Activated naive CD8-positive, alpha-beta T cell treated with anti-CD3 and anti-CD28 coated beads for 36 hours (primary cell): ENCODE data around the gene AMOTL1. TPM values are rescaled to one million over a fixed set of nuclear protein-coding genes. Genes with fewer than 3 reads are reported as not detected.
"Not testable (repeated sequence)": the region's sequence is repeated elsewhere in the genome, so short reads cannot be mapped to it uniquely, and the experiment has no call there.

Experiments used
- DNase-seq: peaks from one replicate; pipeline ENCODE4 v3.0.0; 2021
- H3K27ac Mint-ChIP-seq: one replicate; pipeline ENCODE4 v1.8.0; 2022; ENCODE audit warnings: mild to moderate bottlenecking, moderate library complexity, mixed read lengths
- H3K27me3 Mint-ChIP-seq: one replicate; pipeline ENCODE4 v1.8.0; 2022; ENCODE audit warnings: mild to moderate bottlenecking, mixed read lengths
- H3K36me3 Mint-ChIP-seq: one replicate; pipeline ENCODE4 v1.8.0; 2021; ENCODE audit warnings: mild to moderate bottlenecking, mixed read lengths
- H3K4me1 Mint-ChIP-seq: one replicate; pipeline ENCODE4 v1.8.0; 2021; ENCODE audit warnings: mixed read lengths
- H3K4me3 Mint-ChIP-seq: one replicate; pipeline ENCODE4 v1.8.0; 2022; ENCODE audit warnings: mild to moderate bottlenecking, moderate library complexity, mixed read lengths
- H3K9me3 Mint-ChIP-seq: one replicate; pipeline ENCODE4 v1.8.0; 2022; ENCODE audit warnings: mixed read lengths
- total RNA-seq, 2 experiments: library from RNA; stranded (reverse); gene quantifications; one replicate each; pipeline ENCODE4 v1.2.3, GENCODE V29; 2021

AMOTL1 gene
- total RNA-seq, 2 experiments from 2014 or later, result 1.0 to 1.3 TPM

DNA sequence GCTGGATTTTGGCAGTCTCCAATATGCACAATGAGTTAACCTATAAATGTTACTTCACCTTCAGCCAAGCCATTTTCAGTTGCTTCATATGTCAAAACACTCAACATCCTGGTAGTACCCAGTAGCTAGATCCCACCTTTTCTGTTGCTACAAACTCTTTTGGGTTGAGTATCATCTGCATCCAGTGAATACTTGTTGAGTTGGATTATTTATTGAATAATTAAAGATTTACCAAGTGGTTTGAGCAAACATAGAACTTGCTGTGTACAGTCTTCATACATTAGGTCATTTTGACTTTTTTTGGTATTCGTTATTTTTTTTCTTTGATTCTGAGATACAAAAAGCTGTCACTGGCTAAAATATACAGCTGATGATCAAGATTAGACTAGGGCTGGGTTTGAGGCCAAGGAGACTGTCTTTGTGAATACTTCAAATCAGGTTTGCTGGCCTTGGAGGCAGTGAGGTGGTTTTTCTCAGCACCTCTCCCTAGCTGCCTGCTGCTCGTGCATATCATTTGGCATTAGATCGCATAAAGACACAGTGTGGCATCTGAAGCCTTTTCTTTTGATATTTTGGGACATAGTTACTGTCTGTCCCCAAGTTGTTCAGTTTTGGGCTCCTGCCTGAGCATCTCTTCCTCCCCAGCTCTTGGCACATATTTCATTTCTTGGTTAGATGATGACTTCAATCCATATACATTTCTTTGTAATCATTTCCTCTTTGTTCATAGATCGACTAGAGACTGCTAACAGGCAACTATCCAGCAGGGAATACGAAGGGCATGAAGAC is 62.8 kb downstream of the AMOTL1 start:
- DNase-seq, result no peak
- Mint-ChIP-seq H3K4me1 (no peaks in the 10 kb centered on the region), H3K27ac (no peak overlapping the region), H3K9me3 (no peaks in the 10 kb centered on the region), H3K36me3 (no peaks in the 10 kb centered on the region), H3K4me3 (no peak overlapping the region), H3K27me3 (no peaks in the 10 kb centered on the region)

DNA sequence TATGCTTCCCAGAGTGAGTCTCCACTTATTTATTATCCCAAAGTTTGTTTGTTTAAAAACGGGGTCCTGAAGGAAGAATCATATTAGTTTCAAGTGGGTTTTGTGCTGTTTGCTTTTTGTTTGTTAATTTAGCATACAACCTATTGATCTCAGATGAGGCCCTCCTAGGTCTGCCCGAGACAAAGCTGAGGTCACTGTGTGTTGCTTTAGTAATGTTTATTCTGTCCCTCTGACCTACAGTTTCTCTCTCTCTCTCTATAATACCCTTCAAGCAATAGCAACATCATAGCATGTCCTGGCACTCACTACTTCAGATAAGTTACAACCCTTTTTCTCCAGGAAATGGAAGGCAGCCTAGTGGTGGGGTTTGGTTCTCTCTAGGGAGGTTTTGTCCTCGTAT is 63.4 kb downstream of the AMOTL1 start:
- Mint-ChIP-seq H3K9me3 (no peaks in the 10 kb centered on the region), H3K36me3 (no peaks in the 10 kb centered on the region), H3K27ac (no peak overlapping the region), H3K4me1 (no peaks in the 10 kb centered on the region), H3K27me3 (no peaks in the 10 kb centered on the region), H3K4me3 (no peak overlapping the region)
- DNase-seq, result no peak

DNA sequence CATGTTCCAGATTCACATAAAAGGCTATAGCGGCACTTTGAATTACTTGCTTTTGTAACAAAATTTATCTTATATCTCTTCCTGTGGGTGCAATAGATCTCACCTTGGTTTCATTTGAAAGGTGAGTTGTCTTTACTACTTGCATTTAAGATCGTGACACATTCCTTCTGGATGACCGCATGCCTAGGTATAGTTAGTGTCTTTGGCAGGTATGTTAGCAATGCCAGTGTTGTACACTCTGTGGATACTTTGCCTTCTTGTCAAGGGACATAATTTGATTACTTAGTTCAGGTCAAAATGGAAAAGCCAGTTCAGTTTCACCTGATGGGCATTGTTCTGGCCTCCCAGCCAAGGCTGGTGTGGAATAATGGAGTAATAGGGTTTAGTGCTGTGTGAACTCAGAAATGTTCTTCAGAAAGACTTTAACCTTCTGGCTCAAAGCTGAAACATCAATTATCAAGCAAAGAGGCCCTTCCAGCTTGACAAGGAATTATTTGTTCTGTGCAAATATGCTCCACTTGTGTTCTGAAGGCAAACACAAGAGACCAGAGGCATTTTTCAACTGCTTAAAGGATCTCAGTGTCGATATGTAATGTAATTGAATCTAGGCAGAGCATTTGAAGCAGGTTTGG is 64.6 kb downstream of the AMOTL1 start:
- no peaks in the 10 kb centered on the region for H3K36me3 Mint-ChIP-seq
- no peaks in the 10 kb centered on the region for H3K27me3 Mint-ChIP-seq
- no peaks in the 10 kb centered on the region for H3K9me3 Mint-ChIP-seq
- H3K27ac Mint-ChIP-seq, result no peak overlapping the region
- H3K4me3 Mint-ChIP-seq, result no peak overlapping the region
- no peak for DNase-seq
- H3K4me1 Mint-ChIP-seq, result no peaks in the 10 kb centered on the region

DNA sequence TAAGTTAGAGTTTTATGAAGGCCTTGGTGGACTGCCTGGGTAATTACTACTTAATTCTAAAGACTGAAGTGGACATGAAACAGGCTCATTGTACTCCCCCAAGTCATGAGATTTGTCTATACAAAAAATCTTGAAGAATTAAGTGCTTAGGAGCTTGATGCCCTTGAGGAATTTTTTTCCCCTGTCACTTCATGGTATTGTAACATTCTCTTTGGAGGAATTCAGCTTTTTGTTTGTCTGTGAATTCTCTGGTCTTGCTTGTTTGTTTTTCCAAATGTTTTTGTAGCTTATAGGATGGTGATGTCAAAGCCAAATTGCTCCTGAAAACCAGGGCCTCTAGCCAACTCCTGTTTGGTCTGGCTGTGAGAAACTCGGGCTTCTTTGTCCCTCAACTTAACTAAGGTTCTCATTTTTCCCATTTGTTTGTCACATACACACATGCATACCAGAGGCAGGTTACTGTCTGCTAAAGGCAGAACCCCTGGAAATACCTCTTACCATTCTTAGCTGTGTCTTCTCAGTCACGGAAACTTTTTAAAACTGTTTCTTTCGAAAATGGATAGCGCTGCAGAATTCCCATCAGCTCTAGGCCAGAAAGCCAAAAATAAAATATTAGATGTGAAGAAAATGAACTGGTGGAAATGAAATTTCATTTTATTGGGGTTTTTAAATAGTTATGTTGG is 66.9 kb downstream of the AMOTL1 start:
- Mint-ChIP-seq H3K4me3 (no peak overlapping the region), H3K9me3 (no peaks in the 10 kb centered on the region), H3K36me3 (no peaks in the 10 kb centered on the region), H3K27me3 (no peaks in the 10 kb centered on the region), H3K27ac (no peak overlapping the region), H3K4me1 (no peaks in the 10 kb centered on the region)
- DNase-seq, result no peak

DNA sequence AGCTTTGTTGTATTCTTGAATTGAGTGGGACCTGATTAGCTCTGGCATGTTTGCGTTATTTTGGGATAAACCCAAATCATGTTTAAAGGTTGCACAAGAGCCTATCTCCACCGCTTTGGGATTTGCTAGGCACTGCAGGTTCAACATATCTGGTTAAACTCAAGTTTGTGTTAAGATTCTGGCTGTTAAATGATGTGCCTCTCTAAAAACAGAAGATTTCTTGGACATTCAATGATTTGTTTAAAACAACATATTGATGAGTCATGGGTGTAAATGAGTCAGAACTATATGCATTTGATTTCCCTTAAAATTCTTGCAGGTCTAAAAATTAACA is 67.4 kb downstream of the AMOTL1 start:
- Mint-ChIP-seq H3K4me1 (no peaks in the 10 kb centered on the region), H3K36me3 (no peaks in the 10 kb centered on the region), H3K9me3 (no peaks in the 10 kb centered on the region), H3K4me3 (no peak overlapping the region), H3K27ac (no peak overlapping the region), H3K27me3 (no peaks in the 10 kb centered on the region)
- no peak for DNase-seq

DNA sequence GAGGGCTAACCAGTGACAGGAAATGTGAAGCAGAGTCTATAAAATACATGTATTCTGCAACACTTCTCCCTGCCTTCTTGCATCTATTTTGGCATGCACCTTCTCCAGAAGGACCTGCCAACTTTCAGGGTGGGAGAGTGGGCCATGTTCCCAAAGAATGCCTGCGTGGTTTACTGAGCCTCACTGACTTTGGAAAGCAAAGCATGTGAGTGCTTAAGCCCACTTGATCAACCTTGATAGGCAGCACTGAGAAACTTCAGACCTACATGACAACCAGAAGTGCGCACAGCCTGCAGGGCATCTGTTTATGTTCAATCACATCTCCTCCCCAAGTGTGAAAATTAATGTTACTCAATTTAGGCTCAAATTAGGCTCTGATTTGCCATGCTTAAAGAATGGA is 69.2 kb downstream of the AMOTL1 start:
- H3K27me3 Mint-ChIP-seq, result no peaks in the 10 kb centered on the region
- no peak overlapping the region for H3K4me3 Mint-ChIP-seq
- no peak overlapping the region for H3K27ac Mint-ChIP-seq
- no peaks in the 10 kb centered on the region for H3K4me1 Mint-ChIP-seq
- H3K36me3 Mint-ChIP-seq, result no peaks in the 10 kb centered on the region
- no peaks in the 10 kb centered on the region for H3K9me3 Mint-ChIP-seq
- DNase-seq, result no peak

DNA sequence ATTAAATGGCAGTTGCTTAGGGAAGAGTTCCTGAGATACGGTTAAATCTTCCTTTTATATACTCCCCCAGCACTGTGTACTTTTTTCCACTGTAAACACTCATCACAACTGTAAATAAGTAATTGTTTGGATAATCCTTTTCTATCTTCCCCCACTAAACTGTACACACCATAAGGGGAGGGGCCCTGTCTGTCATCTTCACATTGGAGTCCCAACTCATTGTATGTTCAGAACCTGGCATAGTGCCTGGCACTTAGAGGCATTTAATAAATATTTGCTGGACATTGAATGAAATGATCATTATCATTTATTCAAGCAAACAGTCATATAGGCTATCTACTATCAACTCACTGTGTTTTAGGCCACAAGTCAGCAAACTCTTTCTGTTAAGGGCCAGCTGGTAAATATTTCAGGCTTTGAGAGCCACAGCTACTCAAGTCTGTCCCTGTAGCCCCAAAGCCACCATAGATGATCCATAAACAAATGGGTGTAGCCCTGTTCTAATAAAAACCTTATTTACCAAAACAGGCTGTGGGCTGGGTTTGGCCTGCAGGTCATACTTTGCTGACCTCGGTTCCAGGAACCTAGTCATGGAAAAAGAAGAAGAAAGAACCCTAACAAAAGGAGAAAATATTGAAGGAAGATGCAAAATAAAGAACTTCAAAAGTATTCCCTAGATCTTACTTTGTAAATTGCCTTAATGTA is 70.0 kb downstream of the AMOTL1 start:
- no peaks in the 10 kb centered on the region for H3K36me3 Mint-ChIP-seq
- no peak for DNase-seq
- H3K27ac Mint-ChIP-seq, result no peak overlapping the region
- H3K4me3 Mint-ChIP-seq, result no peak overlapping the region
- H3K4me1 Mint-ChIP-seq, result no peaks in the 10 kb centered on the region
- H3K27me3 Mint-ChIP-seq, result no peaks in the 10 kb centered on the region
- no peaks in the 10 kb centered on the region for H3K9me3 Mint-ChIP-seq

DNA sequence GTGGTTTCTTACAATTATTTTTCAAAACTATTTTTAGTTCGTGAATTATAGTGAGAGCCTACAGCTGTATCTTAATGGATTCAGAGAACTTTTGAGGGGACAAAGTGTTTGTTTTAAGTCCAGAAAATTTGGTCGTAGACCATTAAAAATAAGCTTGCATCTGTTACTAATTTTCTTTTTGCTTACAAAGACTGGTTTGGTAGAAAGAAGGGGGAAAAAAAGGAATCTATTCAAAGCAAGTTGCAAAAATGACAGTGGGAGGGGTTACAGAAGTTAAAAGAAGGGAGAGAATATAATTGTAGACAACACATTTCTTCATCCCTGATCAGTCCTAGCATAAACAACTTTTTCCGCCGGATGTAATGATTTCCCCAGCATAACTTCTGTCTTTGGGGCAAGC is 72.1 kb downstream of the AMOTL1 start:
- no peak for DNase-seq
- Mint-ChIP-seq H3K27ac (no peak overlapping the region), H3K9me3 (no peaks in the 10 kb centered on the region), H3K27me3 (no peaks in the 10 kb centered on the region), H3K4me1 (no peaks in the 10 kb centered on the region), H3K4me3 (no peak overlapping the region), H3K36me3 (no peaks in the 10 kb centered on the region)

DNA sequence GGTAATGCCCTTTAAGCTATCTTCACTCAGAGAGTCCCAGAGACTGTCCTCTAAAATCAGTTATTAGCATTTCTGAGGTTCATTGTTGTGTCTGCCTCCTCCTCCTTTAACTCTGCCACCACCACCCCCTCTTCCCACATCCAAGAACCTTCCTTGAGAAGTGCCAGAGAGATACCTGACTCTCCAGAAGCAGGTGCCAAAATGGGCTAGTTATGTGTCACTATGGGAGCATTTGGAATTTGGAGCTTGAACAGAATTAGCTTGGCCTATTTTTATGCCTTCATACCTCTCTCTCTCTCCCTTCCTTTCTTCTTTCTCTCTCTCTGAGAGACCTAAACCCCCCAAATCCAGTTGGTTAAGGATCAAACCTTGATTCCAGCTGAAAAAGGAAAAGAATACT is 75.9 kb downstream of the AMOTL1 start:
- no peaks in the 10 kb centered on the region for H3K9me3 Mint-ChIP-seq

DNA sequence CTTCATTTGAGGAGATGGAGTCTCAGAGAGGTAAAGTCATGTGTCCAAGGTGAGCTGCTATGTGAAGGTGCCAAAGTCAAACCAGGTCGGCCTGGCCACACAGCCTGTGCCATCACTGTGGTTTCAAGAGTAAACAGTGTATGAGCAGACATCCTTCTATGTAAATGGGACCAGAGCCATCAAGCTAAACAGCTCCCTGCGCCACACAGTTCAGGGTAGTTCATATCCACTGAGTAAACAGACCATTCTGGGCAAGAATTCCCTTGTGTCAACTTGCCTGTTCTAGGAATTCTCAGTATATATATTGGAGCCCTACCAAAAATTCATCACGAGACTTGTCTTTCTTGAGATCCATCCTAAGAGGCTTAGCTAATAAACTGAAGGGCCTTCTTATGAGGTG is 77.5 kb downstream of the AMOTL1 start:
- DNase-seq, result no peak
- H3K4me1 Mint-ChIP-seq, result no peaks in the 10 kb centered on the region
- H3K27ac Mint-ChIP-seq, result no peak overlapping the region
- no peak overlapping the region for H3K4me3 Mint-ChIP-seq
- no peaks in the 10 kb centered on the region for H3K9me3 Mint-ChIP-seq
- no peaks in the 10 kb centered on the region for H3K36me3 Mint-ChIP-seq
- no peaks in the 10 kb centered on the region for H3K27me3 Mint-ChIP-seq

More for the DNA sequence above, 75.9 kb downstream of the AMOTL1 start:
- no peaks in the 10 kb centered on the region for H3K4me1 Mint-ChIP-seq
- no peaks in the 10 kb centered on the region for H3K36me3 Mint-ChIP-seq
- H3K4me3 Mint-ChIP-seq, result no peak overlapping the region
- H3K27me3 Mint-ChIP-seq, result no peaks in the 10 kb centered on the region
- no peak for DNase-seq
- H3K27ac Mint-ChIP-seq, result no peak overlapping the region

DNA sequence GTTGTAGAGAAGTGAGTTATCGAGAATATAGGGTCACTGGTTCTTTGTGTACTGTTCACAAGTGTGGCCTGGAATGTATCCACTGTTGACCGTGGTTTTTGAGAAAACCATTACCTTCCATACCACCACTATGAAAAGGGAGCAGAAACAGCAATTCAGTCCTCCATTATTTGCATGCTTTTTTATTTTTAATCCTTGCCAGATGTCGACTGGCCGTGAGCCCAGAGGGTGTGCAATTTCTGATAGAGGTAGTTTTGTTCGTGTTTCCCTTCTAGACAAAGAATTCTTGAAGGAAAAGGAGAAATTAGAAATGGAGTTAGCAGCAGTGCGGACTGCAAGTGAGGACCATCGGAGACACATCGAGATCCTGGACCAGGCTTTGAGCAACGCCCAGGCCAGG is 81.7 kb downstream of the AMOTL1 start:
- no peak for DNase-seq
- Mint-ChIP-seq H3K4me3 (no peak overlapping the region), H3K36me3 (no peaks in the 10 kb centered on the region), H3K27me3 (no peaks in the 10 kb centered on the region), H3K27ac (no peak overlapping the region), H3K4me1 (no peaks in the 10 kb centered on the region), H3K9me3 (no peaks in the 10 kb centered on the region)

DNA sequence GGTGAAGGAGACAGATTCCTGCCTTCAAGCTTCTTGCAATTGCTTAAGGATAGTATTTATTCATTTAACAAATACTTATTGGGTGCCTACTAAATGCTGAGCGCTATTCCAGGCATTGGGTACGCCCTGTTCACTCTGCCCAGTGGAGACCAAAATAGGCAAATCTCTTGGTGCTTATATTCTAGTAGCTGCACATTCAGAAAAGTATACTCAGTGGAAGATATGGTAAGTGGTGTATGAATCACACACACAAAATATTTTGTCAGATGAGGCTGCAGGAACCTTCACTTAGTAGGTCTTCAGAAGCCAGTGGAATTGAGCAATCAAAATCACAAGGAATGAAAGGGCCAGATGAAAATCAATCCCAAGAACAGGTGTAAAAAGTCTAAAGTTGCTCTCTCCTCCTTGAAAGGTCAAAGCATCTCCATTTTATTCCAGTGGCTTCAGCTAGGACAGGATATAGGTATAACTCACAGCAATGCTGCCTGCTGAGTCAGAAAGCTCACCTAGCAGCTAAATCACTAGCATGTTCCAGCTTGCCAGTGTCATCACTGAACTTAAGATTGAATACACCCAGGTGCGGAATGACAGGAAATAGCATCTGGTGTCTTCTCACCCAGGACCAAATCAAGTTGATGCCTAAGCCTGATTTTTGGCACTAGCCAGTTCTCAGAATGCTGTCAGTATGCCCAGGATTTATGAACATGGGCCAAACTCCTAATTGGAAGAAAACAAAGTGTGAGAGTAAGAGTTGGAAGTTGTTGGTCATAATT is 83.9 kb downstream of the AMOTL1 start:
- no peaks in the 10 kb centered on the region for H3K27me3 Mint-ChIP-seq
- H3K4me1 Mint-ChIP-seq, result no peaks in the 10 kb centered on the region
- H3K4me3 Mint-ChIP-seq, result no peak overlapping the region
- DNase-seq, result no peak
- H3K9me3 Mint-ChIP-seq, result no peaks in the 10 kb centered on the region
- H3K36me3 Mint-ChIP-seq, result no peaks in the 10 kb centered on the region
- no peak overlapping the region for H3K27ac Mint-ChIP-seq

DNA sequence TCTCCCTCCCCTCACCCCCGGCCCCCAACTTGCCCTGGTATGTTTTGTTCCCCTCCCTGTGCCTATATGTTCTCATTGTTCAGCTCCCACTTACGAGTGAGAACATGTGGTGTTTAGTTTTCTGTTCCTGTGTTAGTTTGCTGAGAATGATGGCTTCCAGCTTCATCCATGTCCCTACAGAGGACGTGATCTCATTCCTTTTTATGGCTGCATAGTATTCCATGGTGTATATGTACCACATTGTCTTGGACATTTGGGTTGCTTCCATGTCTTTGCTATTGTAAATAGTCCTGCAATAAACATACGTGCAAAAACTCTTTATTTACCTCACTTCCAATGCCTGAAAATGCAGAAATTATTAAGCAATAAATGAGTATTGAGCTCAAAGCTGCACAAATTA is 85.1 kb downstream of the AMOTL1 start:
- H3K4me1 Mint-ChIP-seq, H3K27ac Mint-ChIP-seq, H3K9me3 Mint-ChIP-seq, H3K27me3 Mint-ChIP-seq, H3K4me3 Mint-ChIP-seq, DNase-seq, H3K36me3 Mint-ChIP-seq: not testable (repeated sequence)

DNA sequence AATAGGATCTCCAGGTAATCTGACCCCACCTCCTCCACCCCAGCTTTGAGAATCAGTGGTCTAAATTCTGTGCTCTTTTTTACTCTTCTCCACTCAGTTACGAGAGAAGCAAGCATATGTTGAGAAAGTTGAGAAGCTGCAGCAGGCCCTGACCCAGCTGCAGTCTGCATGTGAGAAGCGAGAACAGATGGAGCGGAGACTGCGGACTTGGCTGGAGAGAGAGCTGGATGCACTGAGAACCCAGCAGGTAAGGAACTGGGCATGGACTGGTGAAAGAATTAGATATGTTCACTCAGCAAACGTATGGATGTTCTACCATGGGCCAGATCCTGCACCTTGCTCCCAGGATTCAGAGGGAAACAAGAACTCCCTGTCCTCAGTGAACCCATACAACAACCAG is 85.7 kb downstream of the AMOTL1 start:
- no peak for DNase-seq
- Mint-ChIP-seq H3K36me3 (no peaks in the 10 kb centered on the region), H3K4me3 (no peak overlapping the region), H3K27me3 (no peaks in the 10 kb centered on the region), H3K9me3 (no peaks in the 10 kb centered on the region), H3K27ac (no peak overlapping the region), H3K4me1 (no peaks in the 10 kb centered on the region)
